PC-3 (cell line): Measurements from ENCODE around the gene RAB3C. TPM values are rescaled to one million over a fixed set of nuclear protein-coding genes. Genes with fewer than 3 reads are reported as not detected.

ENCODE experiments used
- ATAC-seq: fragments of 200-7000 bp; cut with Tn5 transposase; 2 replicates; pipeline ENCODE4 v1.9.1; 2020; ENCODE audit warnings: mild to moderate bottlenecking, moderate library complexity
- BruUV-seq: library from RNA; stranded (reverse); fragments of 400-500 nt; replicated peaks from 2 replicates; lab custom pipeline; 2021; lab: Mats Ljungman, UMichigan
- CTCF ChIA-PET: fragments of 300-600 bp; sonication (Branson Sonifier 250); formaldehyde crosslinking; loops from one replicate; lab custom pipeline; 2022; ENCODE audit warnings: antibody characterized with exemption; lab: Charles Lee
- POLR2A ChIA-PET: fragments of 300-600 bp; sonication (Branson Sonifier 250); formaldehyde crosslinking; loops from one replicate; lab custom pipeline; 2022; ENCODE audit warnings: antibody characterized with exemption; ENCODE audit not compliant: unreplicated experiment; lab: Charles Lee
- DNase-seq: peaks from one replicate; pipeline ENCODE4 v3.0.0-alpha.2; 2015
- H2AFZ ChIP-seq: fragments of 300-600 bp; sonication (generic); 2 replicates; pipeline ENCODE4 v1.6.0; 2016; ENCODE audit warnings: antibody characterized with exemption, low read length
- H3F3A ChIP-seq: fragments of 300-600 bp; sonication (generic); one replicate; pipeline ENCODE4 v1.6.0; 2017; ENCODE audit warnings: antibody characterized with exemption, low read length, control low read depth, mild to moderate bottlenecking; ENCODE audit not compliant: unreplicated experiment
- H3K27ac ChIP-seq: fragments of 300-600 bp; sonication (generic); 2 replicates; pipeline ENCODE4 v1.5.1; 2016; ENCODE audit warnings: mild to moderate bottlenecking, low read length
- H3K27me3 ChIP-seq: fragments of 300-600 bp; sonication (generic); 2 replicates; pipeline ENCODE4 v1.6.1; 2016; ENCODE audit warnings: low read length, mixed read lengths
- H3K36me3 ChIP-seq: fragments of 300-600 bp; sonication (generic); 2 replicates; pipeline ENCODE4 v1.6.1; 2016; ENCODE audit warnings: low read depth, mixed run types, low read length, mixed read lengths
- H3K4me1 ChIP-seq: fragments of 300-600 bp; sonication (generic); 2 replicates; pipeline ENCODE4 v1.5.1; 2016; ENCODE audit warnings: low read length; ENCODE audit not compliant: insufficient read depth
- H3K4me2 ChIP-seq: fragments of 300-600 bp; sonication (generic); 2 replicates; pipeline ENCODE4 v1.6.0; 2016; ENCODE audit warnings: low read length
- H3K4me3 ChIP-seq: fragments of 300-600 bp; sonication (generic); 2 replicates; pipeline ENCODE4 v1.5.1; 2016; ENCODE audit warnings: mild to moderate bottlenecking, low read length, mixed read lengths
- H3K79me2 ChIP-seq: fragments of 300-600 bp; sonication (generic); 2 replicates; pipeline ENCODE4 v1.6.1; 2017; ENCODE audit warnings: low read length, mixed read lengths
- H3K9ac ChIP-seq: fragments of 300-600 bp; sonication (generic); 2 replicates; pipeline ENCODE4 v1.6.0; 2016; ENCODE audit warnings: mild to moderate bottlenecking, low read length
- H3K9me2 ChIP-seq: fragments of 300-600 bp; sonication (generic); replicated peaks from 2 replicates; pipeline ENCODE4 v1.6.1; 2016; ENCODE audit warnings: mixed run types, low read length, mixed read lengths
- H3K9me3 ChIP-seq: fragments of 300-600 bp; sonication (generic); 2 replicates; pipeline ENCODE4 v1.6.1; 2016; ENCODE audit warnings: low read length, mixed read lengths
- H4K20me1 ChIP-seq: fragments of 300-600 bp; sonication (generic); 2 replicates; pipeline ENCODE4 v1.6.1; 2016; ENCODE audit warnings: low read length, mixed read lengths
- CTCF ChIP-seq: fragments of 300-600 bp; sonication (generic); conservative IDR thresholded peaks from 2 replicates; pipeline ENCODE4 v1.5.1; 2017; ENCODE audit warnings: antibody characterized with exemption, low read depth, mild to moderate bottlenecking, low read length
- EZH2 ChIP-seq: fragments of 300-600 bp; sonication (generic); IDR thresholded peaks from one replicate; pipeline ENCODE4 v1.6.1; 2017; ENCODE audit warnings: antibody characterized with exemption, mild to moderate bottlenecking, low read length; ENCODE audit not compliant: unreplicated experiment
- EZH2phosphoT487 ChIP-seq: fragments of 300-600 bp; sonication (generic); IDR thresholded peaks from 2 replicates; pipeline ENCODE4 v1.6.1; 2018; ENCODE audit warnings: mild to moderate bottlenecking, antibody characterized with exemption, low read length, borderline replicate concordance
- intact Hi-C: fragments of 100-400 bp; cut with micrococcal nuclease; formaldehyde crosslinking; loops from 2 replicates; pipeline ENCODE4 v1.9.0; 2023
- total RNA-seq: library from RNA; depleted of rRNA; stranded (reverse); fragments of >200 nt; gene quantifications from 2 replicates; pipeline ENCODE4 v1.2.3, GENCODE V29; 2014

RAB3C gene
- total RNA-seq, 1 experiment from 2014 or later, result not detected

DNA sequence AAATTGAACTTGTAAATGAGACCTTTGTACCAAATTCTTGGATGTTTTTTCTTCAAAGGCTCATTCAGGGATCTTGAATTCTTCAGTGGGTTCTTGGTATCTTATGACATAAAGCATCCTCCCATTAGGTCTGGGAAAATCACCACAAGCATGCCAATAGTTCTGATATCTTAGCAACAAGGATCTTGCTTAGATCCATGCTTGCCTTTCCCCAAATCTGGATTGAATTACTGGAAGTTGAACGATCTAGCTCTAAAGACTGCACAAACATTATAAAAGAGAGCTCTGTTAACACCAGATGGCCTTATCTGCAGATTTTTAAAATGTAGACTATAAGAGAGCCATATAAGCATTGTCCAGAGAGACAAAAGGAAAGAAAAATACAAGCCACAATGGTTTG lies 266.3 kb downstream of the RAB3C start:
- H3K9me2 ChIP-seq, result no peaks in the 10 kb centered on the region
- no peaks in the 10 kb centered on the region for H3K9me3 ChIP-seq
- ATAC-seq (no peak), DNase-seq (no peak)
- H3K4me1 ChIP-seq, result no peaks in the 10 kb centered on the region
- H3K4me3 ChIP-seq, result no peak overlapping the region
- H3K79me2 ChIP-seq, result no peaks in the 10 kb centered on the region
- H4K20me1 ChIP-seq, result no peaks in the 10 kb centered on the region
- no peak overlapping the region for H3K4me2 ChIP-seq
- no peak overlapping the region for H2AFZ ChIP-seq
- H3K9ac ChIP-seq, result no peak overlapping the region
- no peaks in the 10 kb centered on the region for H3K36me3 ChIP-seq
- intact Hi-C loops, result no loop called here
- BruUV-seq, result no TSS peak
- CTCF ChIA-PET, result no interaction called here
- no peak for TF ChIP-seq CTCF
- no peak for TF ChIP-seq EZH2phosphoT487
- no peak for TF ChIP-seq EZH2
- H3K27ac ChIP-seq, result no peak overlapping the region
- peaks cover 29% of the 10 kb centered on the region for H3K27me3 ChIP-seq
- no peaks in the 10 kb centered on the region for H3F3A ChIP-seq
- POLR2A ChIA-PET, result no interaction called here

DNA sequence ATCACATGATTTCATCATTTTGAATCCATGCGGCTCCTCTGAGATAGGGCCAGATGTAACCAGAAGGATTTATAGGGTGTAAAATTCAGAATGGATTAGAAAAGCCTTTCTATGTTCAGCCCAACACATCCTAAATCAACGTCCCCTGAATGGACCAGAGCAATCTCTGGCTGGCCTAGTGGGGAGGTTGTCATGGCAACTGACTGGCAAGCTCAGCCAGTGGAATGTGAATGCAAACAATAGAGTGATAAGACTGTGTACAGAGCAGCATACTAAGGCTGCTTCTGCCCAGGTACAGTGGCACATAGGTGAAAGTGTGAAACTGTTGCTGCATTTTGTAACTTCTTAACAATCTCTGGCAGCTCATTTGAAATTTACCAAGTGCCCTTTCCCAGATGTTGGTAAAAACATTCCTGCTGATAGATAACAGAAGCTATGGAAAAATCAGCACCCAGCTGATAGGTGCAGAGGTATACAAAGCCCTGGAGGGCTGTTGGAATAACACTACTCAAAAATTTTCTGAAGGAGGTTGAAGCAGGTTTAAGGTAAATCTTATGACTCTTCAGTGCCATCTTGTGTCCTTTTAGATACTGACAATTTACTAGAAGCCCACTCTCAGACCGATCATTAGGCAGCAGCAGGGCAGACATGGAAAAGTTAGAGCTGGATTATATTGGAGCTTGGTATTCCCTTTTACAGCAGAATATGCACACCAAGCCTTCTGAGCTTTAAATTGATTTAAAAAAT lies 267.2 kb downstream of the RAB3C start:
- H3K4me2 ChIP-seq, result no peak overlapping the region

More for the DNA sequence above, 267.2 kb downstream of the RAB3C start:
- H3K9me2 ChIP-seq, result no peaks in the 10 kb centered on the region
- no peaks in the 10 kb centered on the region for H3K9me3 ChIP-seq
- no peaks in the 10 kb centered on the region for H4K20me1 ChIP-seq
- no TSS peak for BruUV-seq
- H3K36me3 ChIP-seq, result no peaks in the 10 kb centered on the region
- H3K27ac ChIP-seq, result no peak overlapping the region
- no peak overlapping the region for H3K4me3 ChIP-seq
- TF ChIP-seq EZH2phosphoT487 (no peak), CTCF (peak; percentile 55), EZH2 (no peak)
- H3K27me3 ChIP-seq, result peaks cover 29% of the 10 kb centered on the region
- H3K4me1 ChIP-seq, result no peaks in the 10 kb centered on the region
- peak; percentile 56 for DNase-seq
- no peak overlapping the region for H3K9ac ChIP-seq
- no peaks in the 10 kb centered on the region for H3K79me2 ChIP-seq
- H2AFZ ChIP-seq, result no peak overlapping the region
- CTCF ChIA-PET, result interaction anchor here (0.7 kb wide), 1 partner anchor 349 kb away, joined by 3 read pairs; no protein-coding TSS in a partner anchor
- ATAC-seq, result peak; percentile 73
- H3F3A ChIP-seq, result no peaks in the 10 kb centered on the region
- POLR2A ChIA-PET, result interaction anchor here (0.6 kb wide), 1 partner anchor 191 kb away, joined by 7 read pairs; no protein-coding TSS in a partner anchor
- intact Hi-C loops, result loop anchor here (1.0 to 2.0 kb wide), 2 partner anchors 352 to 373 kb away; no protein-coding TSS in a partner anchor
